HepG2 (cell line): ENCODE measurements around the gene HDGF. TPM values are rescaled to one million over a fixed set of nuclear protein-coding genes. Genes with fewer than 3 reads are reported as not detected.

Source experiments
- CEBPB ChIP-seq: IDR thresholded peaks from 2 replicates; pipeline ENCODE4 v1.6.1; 2011; ENCODE audit warnings: low read depth, low read length, improper control_type of control experiment, borderline replicate concordance
- CHCHD3 ChIP-seq: sonication (generic); formaldehyde crosslinking; IDR thresholded peaks from 2 replicates; pipeline ENCODE4 v1.8.0; 2022; ENCODE audit warnings: mild to moderate bottlenecking, missing genetic modification reagents, moderate library complexity
- MYPOP ChIP-seq: sonication (generic); formaldehyde crosslinking; IDR thresholded peaks from 2 replicates; pipeline ENCODE4 v1.8.1; 2023; ENCODE audit warnings: mild to moderate bottlenecking, moderate library complexity, missing genetic modification reagents
- UBTF ChIP-seq: sonication (generic); formaldehyde crosslinking; IDR thresholded peaks from 2 replicates; pipeline ENCODE4 v1.4.0; 2020; ENCODE audit warnings: mild to moderate bottlenecking, missing genetic modification reagents
- ZBTB33 ChIP-seq: sonication (generic); formaldehyde crosslinking; IDR thresholded peaks from 2 replicates; pipeline ENCODE4 v1.4.0; 2020; ENCODE audit warnings: missing genetic modification reagents
- ZBTB39 ChIP-seq: sonication (generic); formaldehyde crosslinking; IDR thresholded peaks from 2 replicates; pipeline ENCODE4 v1.5.0; 2020; ENCODE audit warnings: missing genetic modification reagents
- ZNF205 ChIP-seq: IDR thresholded peaks from 2 replicates; pipeline ENCODE4 v1.6.1; 2018; ENCODE audit warnings: missing biosample characterization, missing genetic modification reagents
- ZNF282 ChIP-seq: fragments of 450-650 bp; IDR thresholded peaks from 2 replicates; pipeline ENCODE4 v1.6.1; 2018; ENCODE audit not compliant: partially characterized antibody
- ZNF318 ChIP-seq: sonication (generic); formaldehyde crosslinking; IDR thresholded peaks from 2 replicates; pipeline ENCODE4 v1.4.0; 2020; ENCODE audit warnings: mild to moderate bottlenecking, missing genetic modification reagents
- ZNF557 ChIP-seq: sonication (generic); formaldehyde crosslinking; IDR thresholded peaks from 2 replicates; pipeline ENCODE4 v1.4.0; 2020; ENCODE audit warnings: missing genetic modification reagents
- ZNF772 ChIP-seq: sonication (generic); formaldehyde crosslinking; IDR thresholded peaks from 2 replicates; pipeline ENCODE4 v1.5.0; 2020; ENCODE audit warnings: mild to moderate bottlenecking, missing genetic modification reagents
- polyA plus RNA-seq, 8 experiments: library from polyadenylated mRNA; depleted of rRNA in 3 of 8; stranded (reverse) in 7 of 8; unstranded in 1 of 8; fragments of >200 nt; fragmentation: Illumina TruSeq in 4 of 8; extraction: Trizol in 4 of 8; gene quantifications; 2 replicates each; pipeline versions ENCODE4 v1.2.1 to v1.2.3, GENCODE V29; 2011 to 2016; ENCODE audit warnings: low read depth in 4 of 8, missing spikeins in 1 of 8, mixed read lengths in 1 of 8; ENCODE audit not compliant: insufficient read depth in 1 of 8
- total RNA-seq, 5 experiments: library from RNA; depleted of rRNA; stranded (reverse); fragments of >200 nt; fragmentation: Illumina TruSeq; extraction: Trizol; gene quantifications; 2 replicates each; pipeline ENCODE4 v1.2.3, GENCODE V29; 2016; ENCODE audit warnings: low read depth in 1 of 5

HDGF gene
- total and polyA plus RNA-seq, 2 of the 13 experiments (the other 11 are each of a cell fraction or from before 2014, with no cell fraction given) = 156 to 196 TPM

- TF ChIP-seq ZNF318 (0 out of 2 replicates have a peak, but pooled peaks have one; percentile 33), CEBPB (no peak), ZNF772 (CRISPR knock-in tag) (no peak), ZNF205 (CRISPR knock-in tag) (no peak; the same call in 1 of the 2 replicates), ZNF557 (CRISPR knock-in tag) (no peak), ZNF282 (no peak), CHCHD3 (CRISPR knock-in tag) (peak; percentile 42; the same call in 1 of the 2 replicates), ZBTB33 (CRISPR knock-in tag) (no peak), UBTF (CRISPR knock-in tag) (peak; percentile 81; the same call in 1 of the 2 replicates), MYPOP (CRISPR knock-in tag) (peak; percentile 54; the same call in 1 of the 2 replicates), ZBTB39 (CRISPR knock-in tag) (0 out of 2 replicates have a peak, but pooled peaks have one; percentile 55)
Observed at GRCh38 chr1:156751757-156752481, 444 bp upstream of the HDGF start (continued).
